Prostate gland (tissue), 2 donors: Measurements from ENCODE around the gene MASP1. TPM values are rescaled to one million over a fixed set of nuclear protein-coding genes. Genes with fewer than 3 reads are reported as not detected.

Experiments used
- DNase-seq: peaks from one replicate; pipeline ENCODE4 v3.0.0-alpha.2; 2019; ENCODE audit warnings: low spot score
- H3K27ac ChIP-seq, 2 donors: fragments of 200-600 bp; sonication (generic); 2 replicates each; pipeline ENCODE4 v1.5.1; 2017 to 2019
- H3K27me3 ChIP-seq: fragments of 200-600 bp; sonication (generic); replicated peaks from 2 replicates; pipeline ENCODE4 v1.5.1; 2019; ENCODE audit not compliant: insufficient read depth
- H3K36me3 ChIP-seq, 2 donors: fragments of 200-600 bp; sonication (generic); 1 replicate in 1 of 2; 2 replicates in 1 of 2; pipeline versions ENCODE4 v1.5.1 to v1.8.1; 2017 to 2019
- H3K4me1 ChIP-seq: fragments of 200-600 bp; sonication (generic); replicated peaks from 2 replicates; pipeline ENCODE4 v1.5.1; 2019
- H3K4me3 ChIP-seq, 2 donors: fragments of 200-600 bp; sonication (generic); 2 replicates each; pipeline ENCODE4 v1.5.1; 2017 to 2019
- H3K9me3 ChIP-seq: fragments of 200-600 bp; sonication (generic); 2 replicates; pipeline ENCODE4 v1.5.1; 2017
- POLR2A ChIP-seq: fragments of 450-650 bp; IDR thresholded peaks from one replicate; pipeline ENCODE4 v1.6.1; 2016; ENCODE audit warnings: antibody characterized with exemption, mild to moderate bottlenecking
- POLR2AphosphoS5 ChIP-seq: sonication (generic); formaldehyde crosslinking; IDR thresholded peaks from one replicate; pipeline ENCODE4 v1.6.1; 2017; ENCODE audit warnings: antibody characterized with exemption
- WGBS: methylation state at CpG from one replicate; pipeline ENCODE4 v1.1.5; 2018; 5-methylcytosine and 5-hydroxymethylcytosine counted together
- intact Hi-C: fragments of 100-400 bp; cut with DNase I; formaldehyde crosslinking; loops from one replicate; pipeline ENCODE4 v1.14.2; 2022
- total RNA-seq, 2 donors: library from RNA; depleted of rRNA; stranded (reverse); fragments of >200 nt; gene quantifications; one replicate each; pipeline ENCODE4 v1.1.0, GENCODE V29; 2016
- TF ChIP-seq, protein P1 (sequence below), 4 experiments: fragments of 200-600 bp in 2 of 4; fragments of 450-650 bp in 2 of 4; sonication (generic) in 2 of 4; IDR thresholded peaks; 1 replicate in 3 of 4; 2 replicates in 1 of 4; pipeline ENCODE4 v1.5.1; 2016 to 2019; ENCODE audit warnings: antibody characterized with exemption in 4 of 4, mild to moderate bottlenecking in 2 of 4, moderate library complexity in 2 of 4

The MASP1 gene
- total RNA-seq, 2 donors from 2014 or later, result 22.1 to 27.3 TPM

DNA sequence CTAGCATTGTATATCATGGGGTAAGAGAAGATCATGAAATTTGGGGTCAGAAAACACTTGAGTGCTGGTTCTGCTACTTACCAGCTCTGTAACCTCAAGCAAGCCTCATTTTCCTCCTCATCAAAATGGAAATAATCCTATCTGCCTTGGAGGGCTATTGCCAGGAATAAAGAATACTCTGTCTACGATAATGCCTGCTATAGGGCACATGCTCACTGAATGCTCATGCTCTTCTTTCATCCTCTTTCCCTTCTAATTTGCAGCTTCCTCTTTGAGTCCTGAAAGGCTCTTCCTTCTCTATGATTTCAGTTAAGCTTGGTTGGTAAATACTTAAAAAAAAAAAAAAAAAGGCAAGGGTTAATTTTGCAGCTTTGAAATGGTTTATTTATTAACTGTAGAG is 81.4 kb downstream of the MASP1 start:
- Histone ChIP-seq H3K27me3 (no peaks in the 10 kb centered on the region), H3K36me3 (no peaks in the 10 kb centered on the region), H3K9me3 (no peaks in the 10 kb centered on the region), H3K4me1 (peaks cover 4% of the 10 kb centered on the region), H3K4me3 (no peak overlapping the region), H3K27ac (peak overlapping the region; percentile 4 to 52)
- intact Hi-C loops, result loop anchor here (10.0 kb wide), 1 partner anchor 85 kb away; the partner anchor contains the start of gene MASP1
- TF ChIP-seq POLR2A, result no peak
- no peak for TF ChIP-seq POLR2AphosphoS5
- TF ChIP-seq, protein P1, sequence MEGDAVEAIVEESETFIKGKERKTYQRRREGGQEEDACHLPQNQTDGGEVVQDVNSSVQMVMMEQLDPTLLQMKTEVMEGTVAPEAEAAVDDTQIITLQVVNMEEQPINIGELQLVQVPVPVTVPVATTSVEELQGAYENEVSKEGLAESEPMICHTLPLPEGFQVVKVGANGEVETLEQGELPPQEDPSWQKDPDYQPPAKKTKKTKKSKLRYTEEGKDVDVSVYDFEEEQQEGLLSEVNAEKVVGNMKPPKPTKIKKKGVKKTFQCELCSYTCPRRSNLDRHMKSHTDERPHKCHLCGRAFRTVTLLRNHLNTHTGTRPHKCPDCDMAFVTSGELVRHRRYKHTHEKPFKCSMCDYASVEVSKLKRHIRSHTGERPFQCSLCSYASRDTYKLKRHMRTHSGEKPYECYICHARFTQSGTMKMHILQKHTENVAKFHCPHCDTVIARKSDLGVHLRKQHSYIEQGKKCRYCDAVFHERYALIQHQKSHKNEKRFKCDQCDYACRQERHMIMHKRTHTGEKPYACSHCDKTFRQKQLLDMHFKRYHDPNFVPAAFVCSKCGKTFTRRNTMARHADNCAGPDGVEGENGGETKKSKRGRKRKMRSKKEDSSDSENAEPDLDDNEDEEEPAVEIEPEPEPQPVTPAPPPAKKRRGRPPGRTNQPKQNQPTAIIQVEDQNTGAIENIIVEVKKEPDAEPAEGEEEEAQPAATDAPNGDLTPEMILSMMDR (IDR thresholded peaks at IDR 0.05), result no peak
- 70% methylated on average over 1 of the region's 1 CpG for WGBS
- DNase-seq, result no peak

DNA sequence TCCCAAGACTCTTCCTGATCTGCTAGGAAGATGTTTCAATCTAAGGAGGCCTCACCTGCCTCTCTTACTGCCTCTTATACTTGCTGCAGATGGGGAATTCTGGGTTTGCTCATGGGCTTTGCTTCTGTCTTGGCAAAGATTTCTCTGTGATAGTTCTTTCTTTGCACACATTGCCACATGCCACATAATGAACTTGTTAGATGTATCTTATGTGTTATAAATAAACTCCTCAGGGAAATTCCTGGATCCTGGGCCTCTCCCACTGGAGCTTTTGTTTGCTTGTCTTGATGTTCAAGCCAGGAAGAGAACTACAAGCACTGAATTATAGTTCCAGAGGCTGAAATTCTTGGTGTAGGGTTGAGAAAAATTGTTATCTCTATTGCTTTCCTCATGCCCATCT is 82.0 kb downstream of the MASP1 start:
- Histone ChIP-seq H3K27ac (peak overlapping the region; percentile 4 to 52), H3K4me1 (peaks cover 4% of the 10 kb centered on the region), H3K9me3 (no peaks in the 10 kb centered on the region), H3K4me3 (no peak overlapping the region), H3K36me3 (no peaks in the 10 kb centered on the region), H3K27me3 (no peaks in the 10 kb centered on the region)
- intact Hi-C loops, result no loop called here
- TF ChIP-seq POLR2AphosphoS5 (no peak), POLR2A (no peak)
- TF ChIP-seq, protein P1 (IDR thresholded peaks at IDR 0.05), result no peak
- DNase-seq, result no peak

GRCh38 chr3:187208159-187208558 is 83.4 kb downstream of the MASP1 start:
- Histone ChIP-seq H3K27ac (peak overlapping the region; percentile 10 to 52), H3K4me3 (no peak overlapping the region)

GRCh38 chr3:187207624-187208023 is 83.9 kb downstream of the MASP1 start:
- Histone ChIP-seq H3K9me3 (no peaks in the 10 kb centered on the region), H3K4me3 (no peak overlapping the region), H3K36me3 (no peaks in the 10 kb centered on the region), H3K27ac (peak overlapping the region; percentile 9 to 52), H3K27me3 (no peaks in the 10 kb centered on the region), H3K4me1 (peaks cover 4% of the 10 kb centered on the region)
- no peak for DNase-seq
- TF ChIP-seq POLR2AphosphoS5 (no peak), POLR2A (no peak)
- TF ChIP-seq, protein P1 (IDR thresholded peaks at IDR 0.05), result no peak
- intact Hi-C loops, result no loop called here

More at GRCh38 chr3:187208159-187208558, 83.4 kb downstream of the MASP1 start:
- DNase-seq, result peak; percentile 26
- intact Hi-C loops, result no loop called here
- H3K4me1 ChIP-seq, result peaks cover 4% of the 10 kb centered on the region
- H3K9me3 ChIP-seq, result no peaks in the 10 kb centered on the region
- 29% methylated on average over 1 of the region's 1 CpG for WGBS
- H3K36me3 ChIP-seq, result no peaks in the 10 kb centered on the region
- TF ChIP-seq POLR2A, result no peak
- TF ChIP-seq, protein P1 (IDR thresholded peaks at IDR 0.05), result no peak
- TF ChIP-seq POLR2AphosphoS5, result peak; percentile 30
- H3K27me3 ChIP-seq, result no peaks in the 10 kb centered on the region

DNA sequence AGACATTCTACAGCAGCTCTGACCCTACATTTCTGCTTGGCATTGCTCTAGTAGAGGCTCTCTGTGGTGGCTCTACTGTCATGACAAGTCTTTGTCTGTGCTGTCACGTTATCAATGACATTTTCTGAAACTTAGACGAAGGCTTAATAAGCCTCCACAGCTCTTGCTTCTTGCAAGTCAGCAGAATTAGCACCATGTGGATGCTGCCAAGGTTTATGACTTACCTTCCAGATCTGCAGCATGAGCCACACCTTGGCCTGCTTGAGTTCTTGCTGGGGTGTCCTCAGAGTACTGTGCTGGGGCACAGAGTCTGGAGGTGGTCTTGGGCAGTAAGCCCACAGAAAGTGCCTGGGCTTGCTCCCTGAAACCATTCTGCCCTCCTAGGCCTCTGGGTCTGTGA is 84.5 kb downstream of the MASP1 start:
- H3K27me3 ChIP-seq, result no peaks in the 10 kb centered on the region
- H3K27ac ChIP-seq, result peak overlapping the region; percentile 9 to 52
- no peak for TF ChIP-seq POLR2A
- no peak for TF ChIP-seq POLR2AphosphoS5
- TF ChIP-seq, protein P1 (IDR thresholded peaks at IDR 0.05), result no peak
- peaks cover 4% of the 10 kb centered on the region for H3K4me1 ChIP-seq
- H3K36me3 ChIP-seq, result no peaks in the 10 kb centered on the region
- H3K9me3 ChIP-seq, result no peaks in the 10 kb centered on the region
- no peak overlapping the region for H3K4me3 ChIP-seq
- WGBS, result 95% methylated on average over 2 of the region's 2 CpGs
- intact Hi-C loops, result no loop called here
- no peak for DNase-seq
